PC-3 (cell line): ENCODE measurements around the gene DOLK.

Experiments
- CTCF ChIP-seq: fragments of 300-600 bp; sonication (generic); conservative IDR thresholded peaks from 2 replicates; pipeline ENCODE4 v1.5.1; 2017; ENCODE audit warnings: antibody characterized with exemption, low read depth, mild to moderate bottlenecking, low read length
- EZH2 ChIP-seq: fragments of 300-600 bp; sonication (generic); IDR thresholded peaks from one replicate; pipeline ENCODE4 v1.6.1; 2017; ENCODE audit warnings: antibody characterized with exemption, mild to moderate bottlenecking, low read length; ENCODE audit not compliant: unreplicated experiment
- EZH2phosphoT487 ChIP-seq: fragments of 300-600 bp; sonication (generic); IDR thresholded peaks from 2 replicates; pipeline ENCODE4 v1.6.1; 2018; ENCODE audit warnings: mild to moderate bottlenecking, antibody characterized with exemption, low read length, borderline replicate concordance

GRCh38 chr9:128920381-128921058 is 26.9 kb downstream of the DOLK start, which contains the start of gene PHYHD1:
- TF ChIP-seq CTCF: no peak
- no peak for TF ChIP-seq EZH2
- no peak for TF ChIP-seq EZH2phosphoT487
